ENCODE data around the gene RNPEPL1. TPM values are rescaled to one million over a fixed set of nuclear protein-coding genes. Genes with fewer than 3 reads are reported as not detected.

Gene RNPEPL1
- total RNA-seq, 4 donors from 2014 or later, result 85.0 to 175 (median 154) TPM

DNA sequence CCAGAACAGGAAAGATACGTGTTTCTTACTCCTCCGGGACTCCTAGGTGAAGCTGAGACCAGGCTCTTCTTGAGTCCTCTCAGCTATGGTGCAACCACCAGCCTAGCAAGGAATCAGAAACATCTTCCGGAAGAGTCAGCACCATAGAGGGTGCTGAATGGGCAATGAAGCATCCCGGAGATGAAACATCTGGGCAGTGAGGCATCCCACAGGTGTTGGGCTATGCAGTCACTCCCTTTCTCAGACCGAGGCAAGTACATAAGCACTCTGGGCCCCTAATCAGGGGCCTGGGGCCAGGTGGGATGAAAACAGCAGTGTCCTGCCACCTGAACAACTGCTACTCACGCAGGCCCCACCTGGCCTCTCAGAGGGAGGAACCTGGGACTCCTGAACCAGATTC is 16.8 kb downstream of the RNPEPL1 start:
- TF ChIP-seq POLR2A (IDR thresholded peaks at IDR 0.05), result no peak
- TF ChIP-seq, protein P1, sequence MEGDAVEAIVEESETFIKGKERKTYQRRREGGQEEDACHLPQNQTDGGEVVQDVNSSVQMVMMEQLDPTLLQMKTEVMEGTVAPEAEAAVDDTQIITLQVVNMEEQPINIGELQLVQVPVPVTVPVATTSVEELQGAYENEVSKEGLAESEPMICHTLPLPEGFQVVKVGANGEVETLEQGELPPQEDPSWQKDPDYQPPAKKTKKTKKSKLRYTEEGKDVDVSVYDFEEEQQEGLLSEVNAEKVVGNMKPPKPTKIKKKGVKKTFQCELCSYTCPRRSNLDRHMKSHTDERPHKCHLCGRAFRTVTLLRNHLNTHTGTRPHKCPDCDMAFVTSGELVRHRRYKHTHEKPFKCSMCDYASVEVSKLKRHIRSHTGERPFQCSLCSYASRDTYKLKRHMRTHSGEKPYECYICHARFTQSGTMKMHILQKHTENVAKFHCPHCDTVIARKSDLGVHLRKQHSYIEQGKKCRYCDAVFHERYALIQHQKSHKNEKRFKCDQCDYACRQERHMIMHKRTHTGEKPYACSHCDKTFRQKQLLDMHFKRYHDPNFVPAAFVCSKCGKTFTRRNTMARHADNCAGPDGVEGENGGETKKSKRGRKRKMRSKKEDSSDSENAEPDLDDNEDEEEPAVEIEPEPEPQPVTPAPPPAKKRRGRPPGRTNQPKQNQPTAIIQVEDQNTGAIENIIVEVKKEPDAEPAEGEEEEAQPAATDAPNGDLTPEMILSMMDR (IDR thresholded peaks at IDR 0.05), result no peak
- H3K4me1 ChIP-seq, result peaks cover 15 to 34% (median 17%) of the 10 kb centered on the region in 4 donors
- DNase-seq, result peak in 2 of 3 donors; percentile 57 to 65
- H3K27ac ChIP-seq, result peak overlapping the region in 3 of 4 donors; percentile 82 to 99 (median 87)
- H3K9me3 ChIP-seq, result no peaks in the 10 kb centered on the region
- H3K27me3 ChIP-seq, result no peaks in the 10 kb centered on the region
- H3K36me3 ChIP-seq, result peaks cover 0 to 9% (median 0%) of the 10 kb centered on the region in 3 donors
- H3K4me3 ChIP-seq, result peak overlapping the region; percentile 66 to 98 (median 79)

DNA sequence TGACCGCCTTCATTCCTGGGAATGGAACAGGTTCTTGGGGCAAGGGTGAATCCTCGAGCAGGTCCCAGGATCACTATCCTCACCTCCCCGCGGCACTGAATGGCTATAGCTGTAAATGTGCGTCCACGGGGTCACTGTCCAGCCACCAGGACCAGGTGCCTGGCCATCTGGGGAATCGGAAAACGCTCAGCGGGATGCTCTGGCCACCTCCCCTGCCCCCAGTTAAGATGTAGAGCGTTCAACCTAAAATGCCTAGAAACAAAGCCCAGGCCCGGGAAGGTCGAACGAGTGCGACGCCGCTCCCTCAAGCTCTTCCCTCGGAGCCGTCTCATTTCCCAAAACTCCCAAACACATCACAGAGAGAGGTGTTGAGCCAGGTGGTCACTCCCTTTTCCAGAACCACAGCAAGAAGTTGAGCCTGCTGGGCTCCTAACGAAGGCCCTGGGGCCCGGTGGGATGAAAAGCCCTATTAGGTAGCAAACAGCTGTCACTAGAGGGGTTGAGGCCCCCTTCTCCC is 17.5 kb downstream of the RNPEPL1 start:
- H3K4me3 ChIP-seq, result peak overlapping the region; percentile 66 to 98 (median 79)

DNA sequence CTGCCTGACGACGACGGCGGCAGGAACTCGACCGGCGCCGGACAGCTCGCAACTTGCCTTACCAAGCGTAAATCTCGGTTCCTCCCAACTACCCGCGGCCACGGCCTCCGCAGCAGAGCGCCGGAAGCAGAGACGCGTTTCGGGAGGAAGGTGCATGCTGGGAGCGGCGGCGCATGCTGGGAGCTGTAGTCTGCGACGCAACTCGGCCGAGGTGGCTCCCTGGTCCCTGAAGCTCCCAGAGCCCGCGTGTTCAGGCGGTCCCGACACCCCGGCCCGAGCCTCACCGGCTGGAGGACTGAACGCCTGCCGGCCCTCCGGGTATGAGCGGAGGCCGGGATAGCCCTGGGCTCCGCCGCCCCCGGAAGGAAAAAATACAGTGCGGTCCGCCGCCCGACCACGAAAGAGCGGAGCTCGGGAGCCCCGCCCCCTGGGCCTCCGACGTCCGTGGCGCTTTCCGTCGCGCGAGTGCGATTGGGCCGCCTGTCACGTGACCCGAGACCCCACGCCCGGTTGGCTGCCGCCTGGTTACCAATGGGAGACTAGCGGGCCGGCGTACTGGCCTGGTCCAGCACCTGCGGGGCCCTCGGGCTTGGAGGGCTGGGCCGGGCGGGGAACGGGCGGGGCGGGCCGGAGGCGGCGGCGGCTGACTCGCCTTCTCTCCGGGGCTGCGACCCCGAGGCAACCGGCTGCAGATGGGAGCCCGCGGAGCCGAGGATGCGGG is 18.1 kb downstream of the RNPEPL1 start, which contains the start of gene CAPN10:
TSS of gene CAPN10 (plus strand) at position 537 of the 721 bp plus-strand sequence. CDS start at position 715, 178 bp downstream.
- H3K4me3 ChIP-seq, result peak within 1 kb of the TSS; percentile 66 to 98 (median 79)
- TF ChIP-seq POLR2A (IDR thresholded peaks at IDR 0.05), result peak; percentile 49
- TF ChIP-seq, protein P1 (IDR thresholded peaks at IDR 0.05), result no peak
- peaks cover 0 to 21% (median 0%) of the 10 kb centered on the region in 3 donors for H3K36me3 ChIP-seq
- H3K27me3 ChIP-seq, result no peaks in the 10 kb centered on the region
- DNase-seq, result peak; percentile 97 to 99 (median 99)
- H3K27ac ChIP-seq, result peak within 1 kb of the TSS; percentile 82 to 99 (median 90)
- no peaks in the 10 kb centered on the region for H3K9me3 ChIP-seq
- peaks cover 15 to 31% (median 17%) of the 10 kb centered on the region in 4 donors for H3K4me1 ChIP-seq

More for the DNA sequence above, 17.5 kb downstream of the RNPEPL1 start:
- Histone ChIP-seq H3K36me3 (peaks cover 0 to 15% (median 0%) of the 10 kb centered on the region in 3 donors), H3K27ac (peak overlapping the region; percentile 82 to 99 (median 90)), H3K27me3 (no peaks in the 10 kb centered on the region), H3K4me1 (peaks cover 15 to 31% (median 17%) of the 10 kb centered on the region in 4 donors), H3K9me3 (no peaks in the 10 kb centered on the region)
- no peak for DNase-seq
- no peak for TF ChIP-seq POLR2A (IDR thresholded peaks at IDR 0.05)
- TF ChIP-seq, protein P1 (IDR thresholded peaks at IDR 0.05), result no peak

DNA sequence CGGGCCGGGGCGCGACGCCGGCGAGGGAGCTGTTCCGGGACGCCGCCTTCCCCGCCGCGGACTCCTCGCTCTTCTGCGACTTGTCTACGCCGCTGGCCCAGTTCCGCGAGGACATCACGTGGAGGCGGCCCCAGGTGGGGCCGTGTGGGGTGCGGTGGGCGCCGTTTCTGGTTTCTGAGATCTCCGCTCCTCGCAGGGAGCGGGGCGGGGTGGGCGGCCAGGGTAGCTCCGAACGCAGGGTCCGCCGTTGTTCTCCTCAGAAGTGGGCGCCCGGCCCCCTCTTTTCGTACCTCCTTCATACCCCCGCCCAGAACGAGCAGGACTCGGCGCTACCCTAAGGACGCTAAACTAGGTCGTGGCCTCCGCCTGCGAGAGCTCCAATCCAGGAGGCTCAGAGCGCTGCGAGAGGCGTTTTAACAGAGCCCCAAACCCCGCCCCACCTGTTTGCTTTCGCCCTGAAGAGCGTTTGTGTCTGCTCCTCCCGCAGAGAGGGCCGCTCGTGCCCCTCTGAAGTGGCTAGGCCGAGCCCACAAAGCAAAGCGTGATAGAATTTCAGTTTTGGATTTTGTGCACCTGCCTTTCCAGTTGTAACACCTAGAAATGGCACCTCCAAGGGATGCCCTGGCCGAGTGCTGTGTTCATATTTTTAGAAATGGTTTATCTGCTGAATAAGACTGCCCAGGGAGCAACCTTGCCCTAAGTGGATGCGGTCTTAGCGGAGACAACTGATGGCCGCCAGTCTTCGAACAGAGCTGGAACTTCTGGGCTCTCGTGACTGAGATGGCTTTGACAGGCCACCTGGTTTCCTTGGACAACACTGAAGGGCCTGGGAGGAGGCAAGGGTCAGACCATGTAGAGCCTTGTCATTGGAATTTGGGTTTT is 18.9 kb downstream of the RNPEPL1 start:
- Histone ChIP-seq H3K9me3 (no peaks in the 10 kb centered on the region), H3K36me3 (peaks cover 0 to 29% (median 0%) of the 10 kb centered on the region in 3 donors), H3K27me3 (no peaks in the 10 kb centered on the region), H3K4me1 (peaks cover 15 to 31% (median 17%) of the 10 kb centered on the region in 4 donors), H3K27ac (peak overlapping the region; percentile 82 to 99 (median 90)), H3K4me3 (peak overlapping the region; percentile 66 to 98 (median 79))
- DNase-seq, result peak; percentile 39 to 69 (median 60)
- TF ChIP-seq, protein P1 (IDR thresholded peaks at IDR 0.05), result no peak
- TF ChIP-seq POLR2A (IDR thresholded peaks at IDR 0.05), result no peak

DNA sequence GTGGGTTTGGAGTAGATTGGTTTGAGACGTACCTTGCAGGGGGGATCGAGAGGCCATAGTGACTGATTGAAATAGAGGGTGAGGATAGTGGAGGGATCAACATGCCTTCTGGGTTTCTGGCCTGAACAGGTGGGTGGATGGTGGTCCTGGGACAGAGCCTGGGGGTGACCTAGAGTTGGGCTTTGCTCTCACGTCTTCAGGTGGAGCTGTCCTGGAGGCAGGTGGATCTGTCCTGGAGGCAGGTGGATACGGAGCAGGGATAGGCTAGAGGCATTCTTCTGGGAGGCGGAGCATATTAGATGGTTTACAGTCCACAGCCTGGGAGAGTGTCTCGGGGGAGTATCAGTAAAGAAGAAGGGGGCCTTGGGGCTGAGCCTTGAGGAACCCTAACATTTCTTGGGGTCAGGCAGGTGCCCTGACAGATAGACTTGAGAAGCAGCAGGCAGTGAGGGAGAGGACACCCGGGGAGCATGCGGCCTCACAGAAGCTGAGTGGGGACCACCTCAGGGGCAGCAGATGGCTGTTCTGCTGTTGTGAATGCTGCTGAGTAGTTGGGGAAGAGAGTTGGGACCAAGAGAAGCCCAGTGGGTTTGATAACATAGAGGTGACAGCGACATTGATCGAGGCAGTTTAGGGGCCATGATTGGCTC is 19.8 kb downstream of the RNPEPL1 start:
- Histone ChIP-seq H3K4me1 (peaks cover 15 to 31% (median 17%) of the 10 kb centered on the region in 4 donors), H3K27ac (no peak overlapping the region), H3K4me3 (peak overlapping the region in 2 of 4 donors; percentile 66 to 98), H3K27me3 (no peaks in the 10 kb centered on the region), H3K9me3 (no peaks in the 10 kb centered on the region), H3K36me3 (peaks cover 0 to 38% (median 0%) of the 10 kb centered on the region in 3 donors)
- DNase-seq, result peak in 1 of 3 donors; percentile 39
- TF ChIP-seq, protein P1 (IDR thresholded peaks at IDR 0.05), result no peak

Measured in Peyer's patch (tissue), 4 donors.